ENCODE data around the gene ZNF576. TPM values are rescaled to one million over a fixed set of nuclear protein-coding genes. Genes with fewer than 3 reads are reported as not detected.

ZNF576 gene
- total and polyA plus RNA-seq, 9 of the 15 experiments (the other 6 are each of a cell fraction or from before 2014, with no cell fraction given): 6.8 to 18.2 (median 12.2) TPM

DNA sequence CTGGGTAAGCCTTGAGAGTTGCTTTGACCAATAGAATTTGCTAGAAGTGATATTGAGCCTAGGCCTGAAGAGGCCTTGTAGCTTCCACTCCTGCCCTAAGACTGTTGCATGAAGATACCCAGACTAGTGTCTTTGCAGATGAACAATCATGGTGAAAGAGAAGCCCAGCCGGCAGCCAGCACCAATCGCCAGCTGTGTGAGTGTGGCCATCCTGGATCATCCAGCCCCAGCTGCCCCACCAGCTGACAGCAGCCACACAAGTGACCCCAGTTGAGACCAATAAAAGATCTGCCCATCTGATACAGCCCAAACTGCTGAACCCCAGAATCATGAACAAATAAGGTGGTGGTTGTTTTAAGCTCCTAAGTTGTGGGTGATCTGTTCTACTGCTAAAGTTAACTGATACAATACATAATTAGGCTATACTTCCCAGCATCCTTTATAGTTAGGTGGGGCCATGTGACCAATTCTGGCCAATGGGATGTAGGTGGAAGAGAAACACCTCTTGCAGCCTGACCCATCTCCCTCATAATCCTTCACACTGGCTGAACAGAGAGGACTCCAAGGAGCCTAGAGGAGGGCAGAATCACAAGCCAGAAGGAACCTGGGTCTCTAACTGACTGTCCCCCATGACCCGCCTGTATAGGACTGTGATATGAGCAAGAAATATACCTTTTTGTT lies 32.4 kb downstream of the ZNF576 start (continued):
- TF ChIP-seq, protein P1, sequence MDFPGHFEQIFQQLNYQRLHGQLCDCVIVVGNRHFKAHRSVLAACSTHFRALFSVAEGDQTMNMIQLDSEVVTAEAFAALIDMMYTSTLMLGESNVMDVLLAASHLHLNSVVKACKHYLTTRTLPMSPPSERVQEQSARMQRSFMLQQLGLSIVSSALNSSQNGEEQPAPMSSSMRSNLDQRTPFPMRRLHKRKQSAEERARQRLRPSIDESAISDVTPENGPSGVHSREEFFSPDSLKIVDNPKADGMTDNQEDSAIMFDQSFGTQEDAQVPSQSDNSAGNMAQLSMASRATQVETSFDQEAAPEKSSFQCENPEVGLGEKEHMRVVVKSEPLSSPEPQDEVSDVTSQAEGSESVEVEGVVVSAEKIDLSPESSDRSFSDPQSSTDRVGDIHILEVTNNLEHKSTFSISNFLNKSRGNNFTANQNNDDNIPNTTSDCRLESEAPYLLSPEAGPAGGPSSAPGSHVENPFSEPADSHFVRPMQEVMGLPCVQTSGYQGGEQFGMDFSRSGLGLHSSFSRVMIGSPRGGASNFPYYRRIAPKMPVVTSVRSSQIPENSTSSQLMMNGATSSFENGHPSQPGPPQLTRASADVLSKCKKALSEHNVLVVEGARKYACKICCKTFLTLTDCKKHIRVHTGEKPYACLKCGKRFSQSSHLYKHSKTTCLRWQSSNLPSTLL (IDR thresholded peaks at IDR 0.05): no peak
- TF ChIP-seq KDM1A (IDR thresholded peaks at IDR 0.05): no peak
- no peak for TF ChIP-seq RFX7 (CRISPR knock-in tag; IDR thresholded peaks at IDR 0.05)
- no peak for TF ChIP-seq EP300 (IDR thresholded peaks at IDR 0.05; ENCODE audit: low read length)
- TF ChIP-seq FOS (IDR thresholded peaks at IDR 0.05; ENCODE audit: extremely low read depth, insufficient read length): peak; percentile 35
- no peak for TF ChIP-seq RBM22 (IDR thresholded peaks at IDR 0.05; ENCODE audit: low read depth, low read length, poor library complexity, severe bottlenecking)
- TF ChIP-seq RBM25 (IDR thresholded peaks at IDR 0.05; ENCODE audit: low read depth, low read length, severe bottlenecking): peak; percentile 56
- TF ChIP-seq CREM (IDR thresholded peaks at IDR 0.05; ENCODE audit: low read depth): no peak
- TF ChIP-seq PPARD (CRISPR knock-in tag; IDR thresholded peaks at IDR 0.05): no peak
- no peak for TF ChIP-seq ZNF76 (CRISPR knock-in tag; IDR thresholded peaks at IDR 0.05; ENCODE audit: borderline replicate concordance)
- TF ChIP-seq CHD4 (IDR thresholded peaks at IDR 0.05; ENCODE audit: insufficient read depth, insufficient replicate concordance, low read depth, low read length, poor library complexity, severe bottlenecking): no peak
- TF ChIP-seq EWSR1 (IDR thresholded peaks at IDR 0.05; ENCODE audit: borderline replicate concordance, low read depth, partially characterized antibody): no peak
- TF ChIP-seq TAF15 (IDR thresholded peaks at IDR 0.05; ENCODE audit: low read depth, low read length): no peak
- no peak for TF ChIP-seq KAT8 (IDR thresholded peaks at IDR 0.05; ENCODE audit: low read depth)
- peak; percentile 77; the same call in 1 of the 2 replicates for TF ChIP-seq RAD51 (IDR thresholded peaks at IDR 0.05; ENCODE audit: borderline replicate concordance, low read depth)
- no peak for TF ChIP-seq FOXJ3 (CRISPR knock-in tag; IDR thresholded peaks at IDR 0.05)
- TF ChIP-seq, protein P2, sequence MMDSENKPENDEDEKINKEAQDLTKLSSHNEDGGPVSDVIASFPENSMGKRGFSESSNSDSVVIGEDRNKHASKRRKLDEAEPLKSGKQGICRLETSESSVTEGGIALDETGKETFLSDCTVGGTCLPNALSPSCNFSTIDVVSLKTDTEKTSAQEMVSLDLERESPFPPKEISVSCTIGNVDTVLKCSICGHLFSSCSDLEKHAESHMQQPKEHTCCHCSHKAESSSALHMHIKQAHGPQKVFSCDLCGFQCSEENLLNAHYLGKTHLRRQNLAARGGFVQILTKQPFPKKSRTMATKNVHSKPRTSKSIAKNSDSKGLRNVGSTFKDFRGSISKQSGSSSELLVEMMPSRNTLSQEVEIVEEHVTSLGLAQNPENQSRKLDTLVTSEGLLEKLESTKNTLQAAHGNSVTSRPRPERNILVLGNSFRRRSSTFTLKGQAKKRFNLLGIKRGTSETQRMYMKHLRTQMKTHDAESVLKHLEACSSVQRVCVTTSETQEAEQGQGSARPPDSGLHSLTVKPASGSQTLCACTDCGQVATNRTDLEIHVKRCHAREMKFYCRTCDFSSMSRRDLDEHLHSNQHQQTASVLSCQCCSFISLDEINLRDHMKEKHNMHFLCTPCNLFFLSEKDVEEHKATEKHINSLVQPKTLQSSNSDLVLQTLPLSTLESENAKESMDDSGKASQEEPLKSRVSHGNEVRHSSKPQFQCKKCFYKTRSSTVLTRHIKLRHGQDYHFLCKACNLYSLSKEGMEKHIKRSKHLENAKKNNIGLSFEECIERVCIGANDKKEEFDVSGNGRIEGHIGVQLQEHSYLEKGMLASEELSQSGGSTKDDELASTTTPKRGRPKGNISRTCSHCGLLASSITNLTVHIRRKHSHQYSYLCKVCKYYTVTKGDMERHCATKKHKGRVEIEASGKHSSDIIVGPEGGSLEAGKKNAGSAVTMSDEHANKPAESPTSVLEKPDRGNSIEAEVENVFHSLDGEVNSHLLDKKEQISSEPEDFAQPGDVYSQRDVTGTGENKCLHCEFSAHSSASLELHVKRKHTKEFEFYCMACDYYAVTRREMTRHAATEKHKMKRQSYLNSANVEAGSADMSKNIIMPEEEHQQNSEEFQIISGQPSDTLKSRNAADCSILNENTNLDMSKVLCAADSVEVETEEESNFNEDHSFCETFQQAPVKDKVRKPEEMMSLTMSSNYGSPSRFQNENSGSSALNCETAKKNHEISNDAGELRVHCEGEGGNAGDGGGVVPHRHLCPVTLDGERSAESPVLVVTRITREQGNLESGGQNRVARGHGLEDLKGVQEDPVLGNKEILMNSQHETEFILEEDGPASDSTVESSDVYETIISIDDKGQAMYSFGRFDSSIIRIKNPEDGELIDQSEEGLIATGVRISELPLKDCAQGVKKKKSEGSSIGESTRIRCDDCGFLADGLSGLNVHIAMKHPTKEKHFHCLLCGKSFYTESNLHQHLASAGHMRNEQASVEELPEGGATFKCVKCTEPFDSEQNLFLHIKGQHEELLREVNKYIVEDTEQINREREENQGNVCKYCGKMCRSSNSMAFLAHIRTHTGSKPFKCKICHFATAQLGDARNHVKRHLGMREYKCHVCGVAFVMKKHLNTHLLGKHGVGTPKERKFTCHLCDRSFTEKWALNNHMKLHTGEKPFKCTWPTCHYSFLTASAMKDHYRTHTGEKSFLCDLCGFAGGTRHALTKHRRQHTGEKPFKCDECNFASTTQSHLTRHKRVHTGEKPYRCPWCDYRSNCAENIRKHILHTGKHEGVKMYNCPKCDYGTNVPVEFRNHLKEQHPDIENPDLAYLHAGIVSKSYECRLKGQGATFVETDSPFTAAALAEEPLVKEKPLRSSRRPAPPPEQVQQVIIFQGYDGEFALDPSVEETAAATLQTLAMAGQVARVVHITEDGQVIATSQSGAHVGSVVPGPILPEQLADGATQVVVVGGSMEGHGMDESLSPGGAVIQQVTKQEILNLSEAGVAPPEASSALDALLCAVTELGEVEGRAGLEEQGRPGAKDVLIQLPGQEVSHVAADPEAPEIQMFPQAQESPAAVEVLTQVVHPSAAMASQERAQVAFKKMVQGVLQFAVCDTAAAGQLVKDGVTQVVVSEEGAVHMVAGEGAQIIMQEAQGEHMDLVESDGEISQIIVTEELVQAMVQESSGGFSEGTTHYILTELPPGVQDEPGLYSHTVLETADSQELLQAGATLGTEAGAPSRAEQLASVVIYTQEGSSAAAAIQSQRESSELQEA (IDR thresholded peaks at IDR 0.05; ENCODE audit: low read depth): no peak
- no peak for TF ChIP-seq POLR2B (IDR thresholded peaks at IDR 0.05; ENCODE audit: low read depth, partially characterized antibody)
